Fibroblast of the conjunctiva (primary cell): ENCODE data around the gene BLMH.
"Not testable (repeated sequence)": the region's sequence is repeated elsewhere in the genome, so short reads cannot be mapped to it uniquely, and the experiment has no call there.

ENCODE experiments used
- DNase-seq: peaks from one replicate; pipeline ENCODE4 v3.0.0-alpha.2; 2010; ENCODE audit warnings: low read depth

The BLMH gene

GRCh38 chr17:30229012-30229411, 62.7 kb downstream of the BLMH start:
- DNase-seq = no peak

- DNase-seq = no peak
Observed at GRCh38 chr17:30228011-30228410, 63.7 kb downstream of the BLMH start.

GRCh38 chr17:30226878-30227277, 64.9 kb downstream of the BLMH start:
- DNase-seq = no peak

- DNase-seq = no peak
Observed at GRCh38 chr17:30225919-30226553, 65.7 kb downstream of the BLMH start.

- no peak for DNase-seq
Observed at GRCh38 chr17:30225112-30225511, 66.6 kb downstream of the BLMH start.

GRCh38 chr17:30224419-30224960, 67.3 kb downstream of the BLMH start:
- DNase-seq = no peak

GRCh38 chr17:30222721-30223175, 69.0 kb downstream of the BLMH start:
- no peak for DNase-seq

GRCh38 chr17:30222251-30222650, 69.5 kb downstream of the BLMH start:
- DNase-seq = no peak

GRCh38 chr17:30221346-30221745, 70.4 kb downstream of the BLMH start:
- no peak for DNase-seq

GRCh38 chr17:30220414-30220813, 71.3 kb downstream of the BLMH start:
- DNase-seq = no peak

- no peak for DNase-seq
Observed at GRCh38 chr17:30219833-30220232, 71.9 kb downstream of the BLMH start.

- no peak for DNase-seq
Observed at GRCh38 chr17:30219315-30219714, 72.4 kb downstream of the BLMH start.

GRCh38 chr17:30218799-30219198, 72.9 kb downstream of the BLMH start:
- no peak for DNase-seq

GRCh38 chr17:30217746-30218245, 73.9 kb downstream of the BLMH start:
- no peak for DNase-seq

- no peak for DNase-seq
Observed at GRCh38 chr17:30217054-30217453, 74.7 kb downstream of the BLMH start.

GRCh38 chr17:30212750-30213149, 79.0 kb downstream of the BLMH start:
- no peak for DNase-seq

GRCh38 chr17:30211371-30211770, 80.4 kb downstream of the BLMH start:
- DNase-seq = no peak

- no peak for DNase-seq
Observed at GRCh38 chr17:30210901-30211300, 80.8 kb downstream of the BLMH start.

GRCh38 chr17:30210366-30210765, 81.4 kb downstream of the BLMH start:
- DNase-seq = no peak

- no peak for DNase-seq
Observed at GRCh38 chr17:30209930-30210329, 81.8 kb downstream of the BLMH start.

- DNase-seq = no peak
Observed at GRCh38 chr17:30208214-30208613, 83.5 kb downstream of the BLMH start.

GRCh38 chr17:30207655-30208054, 84.1 kb downstream of the BLMH start:
- DNase-seq = no peak

GRCh38 chr17:30203471-30203981, 88.2 kb downstream of the BLMH start:
- DNase-seq = no peak

GRCh38 chr17:30200656-30201055, 91.1 kb downstream of the BLMH start:
- DNase-seq = not testable (repeated sequence)
